DND-41 (cell line): ENCODE data around the gene FN3K.

Source experiments
- ATAC-seq: fragments of 200-7000 bp; cut with Tn5 transposase; 3 replicates; pipeline ENCODE4 v1.9.1; 2021; ENCODE audit warnings: low read depth; ENCODE audit not compliant: insufficient read depth
- DNase-seq: peaks from one replicate; pipeline ENCODE4 v3.0.0-alpha.2; 2020
- H2AFZ ChIP-seq: 2 replicates; pipeline ENCODE4 v1.6.0; 2012; ENCODE audit warnings: low read depth, low read length
- H3K27ac ChIP-seq: 2 replicates; pipeline ENCODE4 v1.5.1; 2012; ENCODE audit warnings: low read length, inconsistent platforms
- H3K27me3 ChIP-seq: fragments of 200-600 bp; sonication (generic); 2 replicates; pipeline ENCODE4 v1.6.0; 2012; ENCODE audit warnings: low read length, mild to moderate bottlenecking, inconsistent platforms; ENCODE audit not compliant: insufficient read depth, poor library complexity
- H3K36me3 ChIP-seq: 2 replicates; pipeline ENCODE4 v1.5.1; 2012; ENCODE audit warnings: low read length, inconsistent platforms; ENCODE audit not compliant: insufficient read depth
- H3K4me1 ChIP-seq: 2 replicates; pipeline ENCODE4 v1.5.1; 2012; ENCODE audit warnings: mild to moderate bottlenecking, low read length; ENCODE audit not compliant: insufficient read depth
- H3K4me2 ChIP-seq: 2 replicates; pipeline ENCODE4 v1.6.0; 2012; ENCODE audit warnings: mild to moderate bottlenecking, moderate library complexity, low read length, inconsistent platforms; ENCODE audit not compliant: insufficient read depth
- H3K4me3 ChIP-seq, 2 experiments: fragments of 200-600 bp in 1 of 2; shearing (Covaris generic) in 1 of 2; 2 replicates each; pipeline ENCODE4 v1.5.1; 2012 to 2016; ENCODE audit warnings: inconsistent platforms in 2 of 2, low read length in 2 of 2, mild to moderate bottlenecking in 2 of 2, low read depth in 1 of 2, moderate library complexity in 1 of 2
- H3K79me2 ChIP-seq: 2 replicates; pipeline ENCODE4 v1.6.0; 2012; ENCODE audit warnings: low read length, inconsistent platforms; ENCODE audit not compliant: insufficient read depth
- H3K9ac ChIP-seq: 2 replicates; pipeline ENCODE4 v1.6.0; 2012; ENCODE audit warnings: low read depth, mild to moderate bottlenecking, inconsistent platforms, low read length, moderate library complexity
- H3K9me3 ChIP-seq: 2 replicates; pipeline ENCODE4 v1.5.1; 2012; ENCODE audit warnings: low read length, moderate library complexity, mild to moderate bottlenecking, inconsistent platforms; ENCODE audit not compliant: insufficient read depth, severe bottlenecking
- H4K20me1 ChIP-seq: 2 replicates; pipeline ENCODE4 v1.6.0; 2012; ENCODE audit warnings: low read length; ENCODE audit not compliant: insufficient read depth
- CTCF ChIP-seq: IDR thresholded peaks from 2 replicates; pipeline ENCODE4 v1.5.1; 2012; ENCODE audit warnings: borderline replicate concordance, low read length, moderate library complexity, mild to moderate bottlenecking; ENCODE audit not compliant: poor library complexity, severe bottlenecking; ENCODE audit errors: extremely low read depth
- EZH2 ChIP-seq: IDR thresholded peaks from 3 replicates; pipeline ENCODE4 v1.6.1; 2012; ENCODE audit warnings: borderline replicate concordance, low read depth, mild to moderate bottlenecking, moderate library complexity, low read length, inconsistent platforms; ENCODE audit not compliant: severe bottlenecking

FN3K gene

GRCh38 chr17:82751571-82752370 lies 16.4 kb downstream of the FN3K start, which contains the start of gene TBCD:
Gene TBCD, plus strand, starts transcription at chr17:82752065. Its CDS starts 129 bp downstream, at chr17:82752194.
- Histone ChIP-seq H4K20me1 (peaks cover 33% of the 10 kb centered on the region; the same call in 1 of the 2 replicates), H3K36me3 (peaks cover 24% of the 10 kb centered on the region), H3K27me3 (no peaks in the 10 kb centered on the region), H3K4me2 (peak within 1 kb of the TSS; percentile 94), H3K9me3 (no peaks in the 10 kb centered on the region), H3K4me3 (peak within 1 kb of the TSS; percentile 51 to 84), H3K9ac (peak within 1 kb of the TSS; percentile 82), H3K27ac (peak within 1 kb of the TSS; percentile 84), H3K79me2 (peaks cover 46% of the 10 kb centered on the region), H3K4me1 (peaks cover 30% of the 10 kb centered on the region), H2AFZ (peak within 1 kb of the TSS; percentile 67)
- DNase-seq (peak; percentile 89), ATAC-seq (peak; percentile 86)
- TF ChIP-seq EZH2 (no peak), CTCF (peak; percentile 11)

GRCh38 chr17:82752371-82753200 lies 17.2 kb downstream of the FN3K start:
- Histone ChIP-seq H3K27ac (peak overlapping the region; percentile 84), H3K4me2 (peak overlapping the region; percentile 94), H2AFZ (peak overlapping the region; percentile 67; the same call in 1 of the 2 replicates), H4K20me1 (peaks cover 33% of the 10 kb centered on the region; the same call in 1 of the 2 replicates), H3K9me3 (no peaks in the 10 kb centered on the region), H3K36me3 (peaks cover 32% of the 10 kb centered on the region), H3K27me3 (no peaks in the 10 kb centered on the region), H3K79me2 (peaks cover 50% of the 10 kb centered on the region), H3K4me1 (peaks cover 30% of the 10 kb centered on the region), H3K4me3 (peak overlapping the region; percentile 51 to 84), H3K9ac (peak overlapping the region; percentile 82)
- TF ChIP-seq CTCF (no peak), EZH2 (no peak)
- ATAC-seq (peak; percentile 24), DNase-seq (peak; percentile 44)

GRCh38 chr17:82753201-82753464 lies 17.7 kb downstream of the FN3K start:
- Histone ChIP-seq H3K79me2 (peaks cover 51% of the 10 kb centered on the region), H3K4me3 (peak overlapping the region; percentile 51 to 84; a peak in 3 of 4 replicates), H4K20me1 (peaks cover 33% of the 10 kb centered on the region; the same call in 1 of the 2 replicates), H3K27ac (no peak overlapping the region), H3K36me3 (peaks cover 36% of the 10 kb centered on the region), H3K9me3 (no peaks in the 10 kb centered on the region), H3K27me3 (no peaks in the 10 kb centered on the region), H3K4me1 (peaks cover 30% of the 10 kb centered on the region), H2AFZ (no peak overlapping the region), H3K9ac (peak overlapping the region; percentile 82), H3K4me2 (peak overlapping the region; percentile 94)
- no peak for DNase-seq
- TF ChIP-seq CTCF, result no peak
- no peak for TF ChIP-seq EZH2
- ATAC-seq, result no peak
